Neural crest cell (in vitro differentiated cells): ENCODE results near the gene ERC2. TPM values are rescaled to one million over a fixed set of nuclear protein-coding genes. Genes with fewer than 3 reads are reported as not detected.
A peak's percentile ranks its signal among the peaks of the same experiment; 100 is the strongest.

Experiments
- DNase-seq: peaks from one replicate; pipeline ENCODE4 v3.0.0; 2021; ENCODE audit warnings: low read depth, mixed read lengths, low spot score
- H3K27ac Mint-ChIP-seq: one replicate; pipeline ENCODE4 v1.8.0; 2021; ENCODE audit warnings: mild to moderate bottlenecking, mixed read lengths; ENCODE audit not compliant: unreplicated experiment
- H3K27me3 Mint-ChIP-seq: 2 replicates; pipeline ENCODE4 v1.8.0; 2021; ENCODE audit warnings: low read depth, mild to moderate bottlenecking, mixed read lengths
- H3K36me3 Mint-ChIP-seq: 2 replicates; pipeline ENCODE4 v1.8.0; 2021; ENCODE audit warnings: low read depth, mild to moderate bottlenecking, mixed read lengths
- H3K4me1 Mint-ChIP-seq: 2 replicates; pipeline ENCODE4 v1.8.0; 2021; ENCODE audit warnings: mixed read lengths
- H3K4me3 Mint-ChIP-seq: one replicate; pipeline ENCODE4 v1.8.0; 2021; ENCODE audit warnings: mild to moderate bottlenecking, mixed read lengths
- H3K9me3 Mint-ChIP-seq: 2 replicates; pipeline ENCODE4 v1.8.0; 2021; ENCODE audit warnings: mixed read lengths
- total RNA-seq: library from RNA; stranded (reverse); gene quantifications from 2 replicates; pipeline ENCODE4 v1.2.1, GENCODE V29; 2021
- TF ChIP-seq, protein P1 (sequence below): fragments of 200-600 bp; sonication (generic); conservative IDR thresholded peaks from 2 replicates; pipeline ENCODE4 v1.5.0; 2021; ENCODE audit warnings: antibody characterized with exemption, mild to moderate bottlenecking

Gene ERC2
- total RNA-seq, 1 donor from 2014 or later: 13.5 TPM

DNA sequence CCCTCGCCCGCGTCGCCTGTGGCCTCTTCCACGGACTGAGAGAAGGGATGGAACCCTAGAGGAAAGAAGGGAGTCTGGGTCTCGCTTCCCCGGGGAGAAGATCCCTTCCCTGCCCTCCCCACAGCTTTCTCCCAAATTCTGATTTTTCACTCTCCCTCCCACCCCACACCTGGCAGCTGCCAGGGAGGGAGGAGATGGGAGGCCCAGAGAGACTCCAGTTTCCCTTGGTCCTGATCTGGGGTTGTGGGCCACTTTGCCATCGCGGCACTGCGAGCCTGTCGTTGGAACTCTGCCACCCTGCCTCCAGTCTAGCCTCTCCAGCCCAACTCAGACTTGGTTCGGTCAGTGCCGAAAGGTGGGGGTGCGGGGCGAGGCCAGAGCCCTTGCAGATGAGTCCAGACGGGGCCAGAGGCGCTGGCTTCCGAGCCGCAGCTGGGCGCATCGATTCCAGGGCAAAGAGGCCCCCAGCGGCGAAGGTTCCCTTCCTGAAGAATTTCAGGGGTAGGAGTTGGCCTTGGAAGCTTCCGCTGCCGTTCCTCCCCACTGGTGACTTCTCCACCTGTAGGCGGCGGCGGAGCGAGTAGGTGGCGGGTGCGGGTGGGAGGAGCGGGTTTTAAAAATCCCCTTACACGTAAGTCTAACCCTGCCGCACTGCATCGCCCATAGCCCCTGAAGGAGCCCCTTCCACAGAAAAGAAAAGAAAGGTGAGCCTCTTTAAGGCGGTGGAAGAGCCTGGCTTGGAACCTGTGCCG lies 986.3 kb downstream of the ERC2 start:
- peaks cover 89% of the 10 kb centered on the region for H3K27me3 Mint-ChIP-seq
- peaks cover 3% of the 10 kb centered on the region for H3K36me3 Mint-ChIP-seq
- H3K4me1 Mint-ChIP-seq: peaks cover 59% of the 10 kb centered on the region
- no peaks in the 10 kb centered on the region for H3K9me3 Mint-ChIP-seq
- peak; percentile 30 for DNase-seq
- H3K4me3 Mint-ChIP-seq: peak overlapping the region; percentile 90
- no peak overlapping the region for H3K27ac Mint-ChIP-seq
- TF ChIP-seq, protein P1, sequence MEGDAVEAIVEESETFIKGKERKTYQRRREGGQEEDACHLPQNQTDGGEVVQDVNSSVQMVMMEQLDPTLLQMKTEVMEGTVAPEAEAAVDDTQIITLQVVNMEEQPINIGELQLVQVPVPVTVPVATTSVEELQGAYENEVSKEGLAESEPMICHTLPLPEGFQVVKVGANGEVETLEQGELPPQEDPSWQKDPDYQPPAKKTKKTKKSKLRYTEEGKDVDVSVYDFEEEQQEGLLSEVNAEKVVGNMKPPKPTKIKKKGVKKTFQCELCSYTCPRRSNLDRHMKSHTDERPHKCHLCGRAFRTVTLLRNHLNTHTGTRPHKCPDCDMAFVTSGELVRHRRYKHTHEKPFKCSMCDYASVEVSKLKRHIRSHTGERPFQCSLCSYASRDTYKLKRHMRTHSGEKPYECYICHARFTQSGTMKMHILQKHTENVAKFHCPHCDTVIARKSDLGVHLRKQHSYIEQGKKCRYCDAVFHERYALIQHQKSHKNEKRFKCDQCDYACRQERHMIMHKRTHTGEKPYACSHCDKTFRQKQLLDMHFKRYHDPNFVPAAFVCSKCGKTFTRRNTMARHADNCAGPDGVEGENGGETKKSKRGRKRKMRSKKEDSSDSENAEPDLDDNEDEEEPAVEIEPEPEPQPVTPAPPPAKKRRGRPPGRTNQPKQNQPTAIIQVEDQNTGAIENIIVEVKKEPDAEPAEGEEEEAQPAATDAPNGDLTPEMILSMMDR: peak; percentile 49

DNA sequence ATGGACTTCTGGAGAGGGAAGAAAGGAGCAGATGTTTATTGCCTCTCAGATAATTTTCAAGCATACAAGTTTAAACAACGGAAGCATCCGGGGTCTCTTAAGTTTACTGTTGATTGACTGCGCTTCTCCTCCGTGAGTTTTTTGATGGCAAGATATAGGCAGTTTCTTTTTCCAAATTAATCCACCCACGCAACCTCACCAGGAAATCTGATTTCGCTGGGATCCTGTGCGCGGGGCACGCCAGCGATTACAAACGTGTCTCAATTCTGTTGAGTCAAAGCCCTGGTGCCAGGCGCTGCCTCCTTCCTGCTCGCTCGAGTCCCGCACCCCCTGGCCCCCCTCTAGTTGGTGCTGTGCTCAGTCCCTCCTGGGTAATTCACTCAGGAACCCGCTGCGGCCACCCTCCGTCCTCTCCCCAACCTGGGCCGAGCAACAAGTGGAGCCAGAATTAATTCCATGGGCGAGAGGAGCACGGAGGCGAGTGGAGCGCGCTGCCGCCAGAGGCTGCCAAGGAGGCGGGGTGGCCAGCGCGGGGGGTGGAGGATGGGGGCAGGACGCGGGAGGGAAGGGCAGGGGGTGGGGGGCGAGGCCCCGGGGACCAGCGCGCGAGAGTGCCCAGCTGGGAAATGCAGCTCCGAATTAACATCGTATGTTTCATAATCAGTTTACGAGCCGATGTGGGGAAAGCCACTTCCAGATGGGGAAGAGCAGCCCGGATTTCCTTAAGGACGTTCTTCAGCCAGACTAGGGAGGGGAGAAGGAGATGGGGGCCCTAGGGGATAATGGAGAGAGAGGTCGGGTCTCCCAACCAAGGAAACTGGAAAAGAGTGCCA lies 987.1 kb downstream of the ERC2 start:
- Mint-ChIP-seq H3K27ac (no peak overlapping the region), H3K27me3 (peaks cover 88% of the 10 kb centered on the region), H3K9me3 (no peaks in the 10 kb centered on the region), H3K4me3 (peak overlapping the region; percentile 90), H3K36me3 (peaks cover 3% of the 10 kb centered on the region), H3K4me1 (peaks cover 61% of the 10 kb centered on the region)
- DNase-seq: peak; percentile 3
- TF ChIP-seq, protein P1: peak; percentile 24

DNA sequence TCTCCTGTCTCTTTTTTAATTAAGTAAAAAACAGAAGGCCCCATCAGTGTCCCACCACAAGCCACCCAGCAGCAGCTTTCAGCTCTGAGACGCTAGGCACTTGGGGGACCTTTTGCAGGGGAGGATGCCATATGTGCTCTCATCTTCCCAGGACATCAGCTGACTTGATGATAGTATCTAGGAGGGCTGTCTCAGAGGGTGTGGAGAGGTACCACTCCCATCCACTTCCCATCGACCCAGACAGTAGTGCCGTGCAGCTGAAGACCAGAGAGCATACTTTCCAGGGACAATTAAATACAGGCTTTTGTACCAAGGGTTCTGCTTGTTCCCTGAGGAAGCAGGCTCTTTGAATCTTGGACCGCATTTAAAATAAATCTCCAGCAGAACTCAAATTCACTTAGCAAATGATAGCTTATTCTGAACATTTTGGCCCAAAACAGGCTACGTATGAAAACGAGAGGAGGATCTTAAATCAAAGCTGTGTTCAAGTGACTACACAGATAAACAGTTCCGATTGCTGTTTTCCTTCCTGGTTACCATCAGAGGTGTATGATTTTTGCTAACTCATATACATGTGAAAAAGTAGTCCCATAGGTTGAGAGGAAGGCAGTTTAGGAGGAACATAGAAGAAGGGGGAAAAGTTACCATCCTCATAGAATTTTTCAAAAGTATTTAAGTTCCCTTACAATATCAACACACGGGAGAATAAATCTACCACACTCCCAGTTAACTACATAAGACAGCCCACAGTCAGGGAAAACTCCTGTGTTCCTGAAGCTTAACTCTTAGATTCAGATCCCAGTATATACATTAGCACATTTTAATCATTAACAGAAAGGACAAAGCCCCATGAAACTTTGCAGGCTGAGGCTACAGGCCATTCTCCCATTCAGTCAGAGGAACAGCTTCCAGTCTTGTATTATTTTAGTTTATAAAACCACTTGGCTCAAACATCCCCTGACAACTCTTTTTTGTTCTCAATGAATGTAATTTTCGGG lies 990.7 kb downstream of the ERC2 start:
- peaks cover 77% of the 10 kb centered on the region for H3K27me3 Mint-ChIP-seq
- H3K4me1 Mint-ChIP-seq: peaks cover 40% of the 10 kb centered on the region
- peaks cover 6% of the 10 kb centered on the region for H3K36me3 Mint-ChIP-seq
- no peak overlapping the region for H3K4me3 Mint-ChIP-seq
- TF ChIP-seq, protein P1: no peak
- H3K9me3 Mint-ChIP-seq: no peaks in the 10 kb centered on the region
- DNase-seq: no peak
- no peak overlapping the region for H3K27ac Mint-ChIP-seq

DNA sequence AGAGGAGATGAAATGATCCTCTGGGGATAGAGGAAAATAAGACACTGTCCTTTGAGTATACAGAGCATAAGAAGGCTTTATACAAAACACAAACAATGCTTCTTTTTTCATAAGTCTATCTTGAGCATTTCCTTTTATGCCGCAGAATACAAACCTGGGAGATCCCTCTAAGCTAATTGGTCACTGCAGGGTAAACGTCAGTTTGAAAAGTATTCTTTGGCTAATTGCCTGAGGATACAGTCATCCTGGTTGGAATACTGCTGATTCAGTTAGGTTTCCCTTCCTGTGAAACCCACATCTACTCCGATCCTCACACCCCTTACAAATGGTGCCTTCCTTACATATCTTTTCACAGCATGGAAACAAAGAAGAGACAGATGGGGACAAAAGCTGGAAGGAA lies 991.8 kb downstream of the ERC2 start:
- Mint-ChIP-seq H3K27me3 (peaks cover 70% of the 10 kb centered on the region), H3K4me1 (peaks cover 34% of the 10 kb centered on the region), H3K27ac (no peak overlapping the region), H3K36me3 (peaks cover 6% of the 10 kb centered on the region), H3K4me3 (no peak overlapping the region), H3K9me3 (no peaks in the 10 kb centered on the region)
- TF ChIP-seq, protein P1: no peak
- no peak for DNase-seq

DNA sequence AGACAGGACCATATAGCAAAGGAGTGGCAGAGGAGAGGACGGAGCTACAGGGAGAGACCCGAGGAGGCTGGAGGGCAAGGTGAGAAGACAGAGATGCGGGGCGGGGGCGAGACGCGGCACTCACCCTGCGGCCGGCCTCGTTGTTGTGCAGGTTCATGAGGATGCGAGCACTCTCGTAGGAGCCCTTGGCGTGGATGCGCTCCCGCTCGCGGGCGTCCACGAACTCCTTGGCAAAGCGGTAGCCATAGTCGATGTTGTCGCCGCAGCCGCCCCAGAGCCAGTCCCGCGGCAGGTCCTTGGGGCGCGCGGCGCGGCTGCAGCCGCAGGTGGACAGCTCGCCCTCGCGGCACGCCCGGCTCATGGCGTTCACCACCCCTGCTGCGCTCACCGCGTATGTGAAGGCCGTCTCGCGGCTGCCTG lies 994.0 kb downstream of the ERC2 start:
- TF ChIP-seq, protein P1: no peak
- H3K27me3 Mint-ChIP-seq: peaks cover 47% of the 10 kb centered on the region
- DNase-seq: no peak
- peaks cover 6% of the 10 kb centered on the region for H3K36me3 Mint-ChIP-seq
- H3K27ac Mint-ChIP-seq: no peak overlapping the region
- H3K9me3 Mint-ChIP-seq: no peaks in the 10 kb centered on the region
- H3K4me3 Mint-ChIP-seq: no peak overlapping the region
- H3K4me1 Mint-ChIP-seq: peaks cover 23% of the 10 kb centered on the region
